Measurements from ENCODE around the gene PAX5. TPM values are rescaled to one million over a fixed set of nuclear protein-coding genes. Genes with fewer than 3 reads are reported as not detected.

PAX5 gene
- total RNA-seq, 4 donors from 2014 or later, result 0.55 TPM; not detected in 3

GRCh38 chr9:36912620-36913019 lies 121.4 kb downstream of the PAX5 start:
- Histone ChIP-seq H3K4me3 (no peak overlapping the region), H3K27ac (no peak overlapping the region), H3K27me3 (no peaks in the 10 kb centered on the region), H3K4me1 (no peaks in the 10 kb centered on the region), H3K9me3 (no peaks in the 10 kb centered on the region), H3K36me3 (no peaks in the 10 kb centered on the region)
- TF ChIP-seq POLR2A (IDR thresholded peaks at IDR 0.05) (no peak), CTCF (IDR thresholded peaks at IDR 0.05) (no peak)
- intact Hi-C loops (cut with DNase I; ENCODE audit: low total_unique reads), result no loop called here
- no peak for DNase-seq

- Histone ChIP-seq H3K36me3 (no peaks in the 10 kb centered on the region), H3K27me3 (no peaks in the 10 kb centered on the region), H3K9me3 (no peaks in the 10 kb centered on the region), H3K4me3 (no peak overlapping the region), H3K27ac (no peak overlapping the region), H3K4me1 (no peaks in the 10 kb centered on the region)
- TF ChIP-seq POLR2A (IDR thresholded peaks at IDR 0.05), result no peak
- no peak for TF ChIP-seq CTCF (IDR thresholded peaks at IDR 0.05)
- intact Hi-C loops (cut with DNase I; ENCODE audit: low total_unique reads), result no loop called here
- DNase-seq, result no peak
Observed at GRCh38 chr9:36911601-36912412, 122.3 kb downstream of the PAX5 start.

- no peak for TF ChIP-seq POLR2A (IDR thresholded peaks at IDR 0.05)
- H3K9me3 ChIP-seq, result no peaks in the 10 kb centered on the region
- no peaks in the 10 kb centered on the region for H3K36me3 ChIP-seq
- no peaks in the 10 kb centered on the region for H3K4me1 ChIP-seq
- no peak overlapping the region for H3K27ac ChIP-seq
- H3K4me3 ChIP-seq, result no peak overlapping the region
- intact Hi-C loops (cut with DNase I; ENCODE audit: low total_unique reads), result no loop called here
- no peaks in the 10 kb centered on the region for H3K27me3 ChIP-seq
- no peak for DNase-seq
Observed at GRCh38 chr9:36911037-36911436, 123.0 kb downstream of the PAX5 start.

GRCh38 chr9:36906492-36906891 lies 127.6 kb downstream of the PAX5 start:
- Histone ChIP-seq H3K27ac (no peak overlapping the region), H3K27me3 (no peaks in the 10 kb centered on the region), H3K9me3 (no peaks in the 10 kb centered on the region), H3K36me3 (no peaks in the 10 kb centered on the region), H3K4me3 (no peak overlapping the region), H3K4me1 (no peaks in the 10 kb centered on the region)
- intact Hi-C loops (cut with DNase I; ENCODE audit: low total_unique reads), result no loop called here
- no peak for DNase-seq
- TF ChIP-seq CTCF (IDR thresholded peaks at IDR 0.05), result no peak
- no peak for TF ChIP-seq POLR2A (IDR thresholded peaks at IDR 0.05)

GRCh38 chr9:36905101-36906066 lies 128.7 kb downstream of the PAX5 start:
- Histone ChIP-seq H3K27ac (no peak overlapping the region), H3K4me1 (no peaks in the 10 kb centered on the region), H3K9me3 (no peaks in the 10 kb centered on the region), H3K27me3 (no peaks in the 10 kb centered on the region), H3K36me3 (no peaks in the 10 kb centered on the region), H3K4me3 (no peak overlapping the region)
- no peak for TF ChIP-seq POLR2A (IDR thresholded peaks at IDR 0.05)
- TF ChIP-seq CTCF (IDR thresholded peaks at IDR 0.05), result no peak
- DNase-seq, result no peak
- intact Hi-C loops (cut with DNase I; ENCODE audit: low total_unique reads), result no loop called here

Measured in uterus (tissue), 4 donors.